Subcutaneous adipose tissue (tissue), 4 donors: ENCODE results near the gene PDE4D. TPM values are rescaled to one million over a fixed set of nuclear protein-coding genes. Genes with fewer than 3 reads are reported as not detected.

Experiments
- total RNA-seq, 4 donors: library from RNA; depleted of rRNA; stranded (reverse); fragments of >200 nt; gene quantifications; one replicate each; pipeline ENCODE4 v1.1.0, GENCODE V29; 2016
- TF ChIP-seq, protein P1 (sequence below): fragments of 450-650 bp; IDR thresholded peaks from one replicate; pipeline ENCODE4 v1.5.1; 2016; ENCODE audit warnings: low read depth, mild to moderate bottlenecking, control low read depth, antibody characterized with exemption, moderate library complexity

Gene PDE4D
- total RNA-seq, 4 donors from 2014 or later = 15.0 to 24.0 (median 18.5) TPM

DNA sequence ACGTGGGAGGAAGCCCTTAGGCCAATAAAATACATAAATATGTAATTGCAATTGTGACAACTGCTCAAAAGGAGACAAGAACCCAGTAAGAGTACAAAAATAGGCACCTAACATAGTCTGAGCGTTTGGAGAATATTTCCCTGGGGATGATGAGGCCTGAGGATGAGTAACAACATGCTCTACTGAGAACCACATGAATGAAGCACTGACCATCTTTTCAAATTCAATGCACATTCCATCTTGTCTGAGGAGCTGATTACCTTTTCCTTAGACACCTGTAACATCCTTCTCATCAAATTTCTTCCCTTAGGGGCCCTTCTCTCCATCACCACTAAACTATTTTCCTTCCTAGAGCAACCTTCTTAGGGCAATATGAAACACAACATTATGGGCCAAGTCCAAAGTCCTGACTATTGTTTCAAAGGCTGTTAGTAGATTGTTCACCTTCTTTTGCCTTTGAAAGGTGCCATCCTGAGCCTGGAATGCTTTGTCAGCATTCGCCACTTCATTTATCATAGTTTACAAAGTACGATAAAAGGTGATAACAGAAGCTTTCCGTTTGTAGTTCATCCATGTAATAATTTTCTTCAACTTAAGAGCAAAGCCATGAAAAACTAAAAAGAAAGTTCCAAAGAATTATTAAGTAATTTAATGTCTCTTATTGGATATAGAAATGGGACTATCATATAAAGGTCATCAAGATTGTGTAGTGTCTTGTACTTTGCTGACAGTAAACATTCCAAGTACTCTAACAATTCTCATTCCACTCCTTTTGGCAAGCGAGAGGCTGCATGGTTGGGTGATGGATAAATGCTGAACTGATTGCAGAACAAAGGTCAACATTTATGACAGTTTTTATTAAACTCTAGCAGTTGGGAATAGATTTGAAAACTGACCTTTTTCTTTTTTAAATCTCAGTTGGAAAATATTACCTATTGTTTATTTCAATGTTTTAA lies 471.3 kb downstream of the PDE4D start:
- TF ChIP-seq, protein P1, sequence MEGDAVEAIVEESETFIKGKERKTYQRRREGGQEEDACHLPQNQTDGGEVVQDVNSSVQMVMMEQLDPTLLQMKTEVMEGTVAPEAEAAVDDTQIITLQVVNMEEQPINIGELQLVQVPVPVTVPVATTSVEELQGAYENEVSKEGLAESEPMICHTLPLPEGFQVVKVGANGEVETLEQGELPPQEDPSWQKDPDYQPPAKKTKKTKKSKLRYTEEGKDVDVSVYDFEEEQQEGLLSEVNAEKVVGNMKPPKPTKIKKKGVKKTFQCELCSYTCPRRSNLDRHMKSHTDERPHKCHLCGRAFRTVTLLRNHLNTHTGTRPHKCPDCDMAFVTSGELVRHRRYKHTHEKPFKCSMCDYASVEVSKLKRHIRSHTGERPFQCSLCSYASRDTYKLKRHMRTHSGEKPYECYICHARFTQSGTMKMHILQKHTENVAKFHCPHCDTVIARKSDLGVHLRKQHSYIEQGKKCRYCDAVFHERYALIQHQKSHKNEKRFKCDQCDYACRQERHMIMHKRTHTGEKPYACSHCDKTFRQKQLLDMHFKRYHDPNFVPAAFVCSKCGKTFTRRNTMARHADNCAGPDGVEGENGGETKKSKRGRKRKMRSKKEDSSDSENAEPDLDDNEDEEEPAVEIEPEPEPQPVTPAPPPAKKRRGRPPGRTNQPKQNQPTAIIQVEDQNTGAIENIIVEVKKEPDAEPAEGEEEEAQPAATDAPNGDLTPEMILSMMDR = no peak

DNA sequence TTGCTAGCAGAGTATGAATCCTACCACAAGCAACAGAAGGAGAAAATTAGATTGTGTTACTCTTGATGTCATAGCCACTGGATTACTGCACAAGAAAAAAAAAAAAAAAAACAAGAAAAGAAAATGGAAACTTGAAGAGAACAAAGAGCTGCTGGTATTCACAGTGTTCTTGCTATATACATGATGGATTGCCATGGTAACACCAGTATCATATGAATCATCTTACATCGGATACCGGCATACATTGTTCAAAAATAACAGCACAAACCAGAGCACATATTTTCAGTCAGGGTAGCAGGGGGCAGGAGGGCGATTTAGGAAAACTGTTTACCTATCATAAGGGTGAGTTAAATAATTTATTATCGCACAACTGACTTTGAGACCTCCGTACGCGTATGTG lies 472.9 kb downstream of the PDE4D start:
- TF ChIP-seq, protein P1 = no peak

DNA sequence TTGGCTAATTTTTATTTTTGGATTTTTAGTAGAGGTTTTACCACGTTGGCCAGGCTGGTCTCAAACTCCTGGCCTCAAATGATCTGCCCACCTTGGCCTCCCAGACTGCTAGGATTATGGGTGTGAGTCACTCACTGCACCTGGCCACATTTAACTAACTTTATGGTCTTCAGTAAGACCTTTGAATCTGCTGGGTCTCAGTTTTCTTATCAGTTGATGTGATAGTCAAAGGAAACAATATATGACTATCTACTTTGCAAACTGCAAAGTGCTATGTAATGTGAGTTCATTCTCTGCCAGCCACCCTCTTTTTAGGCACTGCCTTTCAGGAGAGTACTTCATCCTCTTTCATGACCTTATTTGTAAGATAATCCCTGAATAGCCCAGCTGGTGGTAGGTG lies 474.7 kb downstream of the PDE4D start:
- TF ChIP-seq, protein P1 = no peak

DNA sequence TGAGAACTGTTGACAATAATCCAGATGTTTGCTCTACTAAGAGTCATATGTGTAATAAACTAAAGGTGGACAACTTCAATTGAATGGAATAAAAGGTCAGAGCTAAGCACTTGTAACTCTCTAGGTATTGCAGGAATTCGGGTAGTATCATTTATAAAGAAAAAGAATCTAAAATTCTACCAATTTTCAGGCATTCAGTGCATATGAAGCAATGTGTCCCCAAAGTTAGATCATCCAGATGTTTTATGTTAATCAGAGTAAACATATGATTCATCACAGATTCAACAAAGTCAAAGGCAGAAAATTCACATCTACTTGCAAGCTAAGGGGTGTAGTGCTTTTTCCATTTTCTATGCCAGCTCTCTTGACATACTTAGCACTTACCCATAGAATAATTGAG lies 477.1 kb downstream of the PDE4D start:
- TF ChIP-seq, protein P1 = no peak

DNA sequence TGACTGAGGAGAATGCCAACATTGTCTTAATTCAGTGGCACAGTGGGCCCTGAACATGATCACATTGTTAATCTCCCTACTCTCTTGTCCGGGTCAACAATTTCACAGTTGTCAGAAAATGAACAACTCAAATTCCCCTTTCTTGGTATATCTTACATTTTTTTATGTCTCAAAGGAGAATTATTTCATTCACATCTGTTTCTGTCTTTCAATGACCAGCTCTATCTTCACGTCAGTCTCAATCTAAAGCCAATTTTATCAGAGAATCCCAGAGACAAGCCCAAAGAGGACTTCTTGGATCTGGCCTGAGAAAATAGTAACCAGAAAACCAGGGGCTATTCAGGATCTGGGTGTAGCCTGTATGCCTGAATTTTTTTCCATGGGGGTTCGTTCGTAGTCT lies 477.5 kb downstream of the PDE4D start:
- TF ChIP-seq, protein P1 = no peak

DNA sequence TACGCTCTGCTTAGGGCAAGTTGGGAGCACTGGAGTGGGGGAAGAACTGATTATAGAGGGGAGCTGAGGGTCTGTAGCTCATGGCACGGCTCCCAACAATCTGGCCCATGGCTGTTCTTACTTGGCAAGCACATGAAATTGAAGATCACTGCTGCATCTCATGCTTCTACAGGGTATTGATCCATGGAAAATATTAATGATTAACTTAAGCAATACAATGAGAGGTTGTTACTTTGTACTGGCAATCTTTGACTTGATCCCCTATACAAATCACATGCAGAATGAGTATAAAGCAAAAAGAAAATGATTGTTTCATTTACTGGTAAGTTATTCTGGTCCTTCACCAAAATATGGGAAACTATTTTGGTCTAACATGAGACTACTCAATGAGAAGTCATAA lies 481.1 kb downstream of the PDE4D start:
- TF ChIP-seq, protein P1 = no peak

DNA sequence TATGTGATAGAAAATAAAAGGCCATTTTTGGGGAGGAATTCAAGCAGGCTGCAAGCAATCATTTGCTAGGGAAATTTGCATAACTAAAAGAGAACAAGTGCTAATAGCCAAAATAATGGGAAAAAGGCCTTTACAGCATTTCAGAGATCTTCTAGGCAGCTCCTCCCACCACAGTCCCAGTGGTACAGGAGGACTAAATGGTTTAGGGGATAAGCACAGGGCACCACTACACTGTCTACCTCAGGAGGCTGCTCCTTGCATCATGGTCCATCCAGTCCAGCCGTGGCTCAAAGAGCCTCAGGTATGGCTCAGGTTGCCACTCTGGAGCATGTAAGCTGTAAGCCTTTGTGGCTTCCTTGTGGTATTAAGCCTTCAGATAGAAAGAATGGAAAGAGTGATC lies 485.6 kb downstream of the PDE4D start:
- TF ChIP-seq, protein P1 = no peak
